Coronary artery (tissue), 2 donors: ENCODE results near the gene NELFA.
"Not testable (repeated sequence)": the region's sequence is repeated elsewhere in the genome, so short reads cannot be mapped to it uniquely, and the experiment has no call there.

ENCODE experiments used
- DNase-seq: peaks from one replicate; pipeline ENCODE4 v3.0.0-alpha.2; 2017; ENCODE audit warnings: low spot score
- H3K27ac ChIP-seq, 2 donors: fragments of 200-600 bp; sonication (generic); one replicate each; pipeline ENCODE4 v1.5.1; 2016 to 2019
- H3K4me3 ChIP-seq: fragments of 200-600 bp; sonication (generic); 2 replicates; pipeline ENCODE4 v1.5.1; 2016; ENCODE audit warnings: mild to moderate bottlenecking, moderate library complexity
- TF ChIP-seq, protein P1 (sequence below): fragments of 200-600 bp; sonication (generic); IDR thresholded peaks from one replicate; pipeline ENCODE4 v1.5.1; 2019; ENCODE audit warnings: antibody characterized with exemption

NELFA gene

GRCh38 chr4:1997712-1998111, 11.1 kb downstream of the NELFA start:
- no peak overlapping the region for H3K4me3 ChIP-seq
- peak; percentile 21 for DNase-seq
- H3K27ac ChIP-seq: no peak overlapping the region
- TF ChIP-seq, protein P1, sequence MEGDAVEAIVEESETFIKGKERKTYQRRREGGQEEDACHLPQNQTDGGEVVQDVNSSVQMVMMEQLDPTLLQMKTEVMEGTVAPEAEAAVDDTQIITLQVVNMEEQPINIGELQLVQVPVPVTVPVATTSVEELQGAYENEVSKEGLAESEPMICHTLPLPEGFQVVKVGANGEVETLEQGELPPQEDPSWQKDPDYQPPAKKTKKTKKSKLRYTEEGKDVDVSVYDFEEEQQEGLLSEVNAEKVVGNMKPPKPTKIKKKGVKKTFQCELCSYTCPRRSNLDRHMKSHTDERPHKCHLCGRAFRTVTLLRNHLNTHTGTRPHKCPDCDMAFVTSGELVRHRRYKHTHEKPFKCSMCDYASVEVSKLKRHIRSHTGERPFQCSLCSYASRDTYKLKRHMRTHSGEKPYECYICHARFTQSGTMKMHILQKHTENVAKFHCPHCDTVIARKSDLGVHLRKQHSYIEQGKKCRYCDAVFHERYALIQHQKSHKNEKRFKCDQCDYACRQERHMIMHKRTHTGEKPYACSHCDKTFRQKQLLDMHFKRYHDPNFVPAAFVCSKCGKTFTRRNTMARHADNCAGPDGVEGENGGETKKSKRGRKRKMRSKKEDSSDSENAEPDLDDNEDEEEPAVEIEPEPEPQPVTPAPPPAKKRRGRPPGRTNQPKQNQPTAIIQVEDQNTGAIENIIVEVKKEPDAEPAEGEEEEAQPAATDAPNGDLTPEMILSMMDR: no peak

- DNase-seq: no peak
- TF ChIP-seq, protein P1: no peak
- Histone ChIP-seq H3K27ac (no peak overlapping the region), H3K4me3 (no peak overlapping the region)
Observed at GRCh38 chr4:1996866-1997611, 11.7 kb downstream of the NELFA start.

DNA sequence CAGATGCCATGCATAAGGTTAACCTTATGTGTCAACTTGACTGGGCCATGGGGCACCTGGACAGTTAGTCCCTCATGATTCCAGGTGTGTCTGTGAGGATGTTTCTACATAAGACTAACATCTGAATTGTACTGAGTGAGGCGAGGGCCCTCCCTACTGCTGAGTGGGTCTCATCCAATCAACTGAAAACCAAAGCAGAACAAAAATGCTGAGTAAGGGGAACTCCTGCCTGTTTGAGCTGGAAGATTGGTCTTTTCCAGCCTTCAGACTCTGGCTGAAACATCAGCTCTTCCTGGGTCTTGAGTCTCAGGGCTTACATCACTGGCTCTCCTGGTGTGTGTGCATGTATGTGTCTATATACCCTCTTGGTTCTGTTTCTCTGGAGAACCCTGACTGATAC, 13.8 kb downstream of the NELFA start:
- peak; percentile 12 for DNase-seq
- H3K4me3 ChIP-seq: no peak overlapping the region
- TF ChIP-seq, protein P1: no peak
- no peak overlapping the region for H3K27ac ChIP-seq

DNA sequence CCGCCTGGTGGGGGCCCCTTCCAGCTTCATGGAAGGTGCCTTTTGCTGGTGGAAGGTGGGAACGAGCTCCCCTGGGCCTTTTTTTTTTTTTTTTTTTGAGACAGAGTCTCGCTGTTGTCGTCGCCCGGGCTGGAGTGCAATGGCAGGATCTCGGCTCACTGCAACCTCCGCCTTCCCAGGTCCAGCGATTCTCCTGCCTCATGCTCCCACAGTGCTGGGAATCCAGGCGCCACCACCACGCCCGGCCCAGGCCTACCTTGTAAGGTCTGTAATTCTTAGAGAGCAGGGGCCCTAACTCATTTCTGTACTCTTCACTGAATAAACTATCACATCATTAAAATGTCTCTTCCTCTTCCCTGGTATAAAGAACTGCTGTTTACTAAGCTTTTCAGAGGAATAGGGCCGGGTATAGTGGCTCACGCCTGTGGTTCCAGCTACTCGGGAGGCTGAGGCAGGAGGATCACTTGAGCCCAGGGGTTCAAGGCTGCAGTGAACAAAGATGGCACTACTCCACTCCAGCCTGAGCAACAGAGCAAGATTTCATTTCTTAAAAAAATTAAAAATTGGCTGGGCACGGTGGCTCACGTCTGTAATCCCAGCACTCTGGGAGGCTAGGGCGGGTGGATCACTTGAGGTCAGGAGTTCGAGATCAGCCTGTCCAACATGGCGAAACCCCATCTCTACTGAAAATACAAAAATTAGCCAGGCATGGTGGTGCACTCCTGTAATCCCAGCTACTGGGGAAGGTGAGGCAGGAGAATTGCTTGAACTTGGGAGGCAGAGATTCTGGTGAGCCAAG, 14.9 kb downstream of the NELFA start:
- H3K27ac ChIP-seq: not testable (repeated sequence)
- DNase-seq: peak; percentile 16

DNA sequence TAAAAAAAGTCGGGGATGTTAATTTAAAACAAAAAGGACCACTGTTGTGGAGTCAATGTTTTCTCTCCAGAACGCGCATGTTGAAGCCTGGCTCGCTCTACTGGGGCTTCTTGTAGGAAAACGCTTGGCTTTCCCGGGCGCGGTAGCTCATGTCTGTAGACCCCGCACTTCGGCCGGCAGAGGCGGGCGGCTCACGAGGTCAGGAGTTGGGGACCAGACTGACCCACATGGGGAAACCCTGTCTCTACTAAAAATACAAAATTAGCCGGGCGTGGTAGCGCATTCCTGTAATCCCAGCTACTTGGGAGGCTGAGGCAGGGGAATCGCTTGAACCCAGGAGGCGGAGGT, 15.6 kb downstream of the NELFA start:
- TF ChIP-seq, protein P1: no peak
- no peak overlapping the region for H3K4me3 ChIP-seq
- H3K27ac ChIP-seq: no peak overlapping the region

More for the DNA sequence above, 14.9 kb downstream of the NELFA start:
- not testable (repeated sequence) for H3K4me3 ChIP-seq

GRCh38 chr4:1992468-1993168, 16.2 kb downstream of the NELFA start:
- peak; percentile 59 for DNase-seq
- Histone ChIP-seq H3K27ac (no peak overlapping the region), H3K4me3 (no peak overlapping the region)
- TF ChIP-seq, protein P1: no peak

More for the DNA sequence above, 15.6 kb downstream of the NELFA start:
- DNase-seq: peak; percentile 41
